Neuronal stem cell (in vitro differentiated cells): ENCODE measurements around the gene SAV1.

Experiments
- DNase-seq: peaks from one replicate; pipeline ENCODE4 v3.0.0-alpha.2; 2013; ENCODE audit warnings: low spot score
- H2AFZ ChIP-seq: one replicate; pipeline ENCODE4 v1.6.1; 2013; ENCODE audit warnings: mild to moderate bottlenecking, low read length, inconsistent platforms
- H2AK5ac ChIP-seq: 2 replicates; pipeline ENCODE4 v1.6.1; 2013; ENCODE audit warnings: low read depth, mild to moderate bottlenecking, inconsistent platforms, low read length, moderate library complexity, mixed read lengths
- H2BK120ac ChIP-seq: 2 replicates; pipeline ENCODE4 v1.6.1; 2013; ENCODE audit warnings: low read depth, mild to moderate bottlenecking, inconsistent platforms, low read length, moderate library complexity, mixed read lengths
- H2BK12ac ChIP-seq: one replicate; pipeline ENCODE4 v1.6.1; 2013; ENCODE audit warnings: low read length, inconsistent platforms
- H2BK15ac ChIP-seq: 2 replicates; pipeline ENCODE4 v1.6.1; 2013; ENCODE audit warnings: mild to moderate bottlenecking, low read length, inconsistent platforms, mixed read lengths
- H2BK5ac ChIP-seq: one replicate; pipeline ENCODE4 v1.6.1; 2013; ENCODE audit warnings: inconsistent platforms, mild to moderate bottlenecking, low read length, moderate library complexity
- H3K14ac ChIP-seq: one replicate; pipeline ENCODE4 v1.6.1; 2013; ENCODE audit warnings: low read length, inconsistent platforms
- H3K18ac ChIP-seq: 2 replicates; pipeline ENCODE4 v1.6.1; 2013; ENCODE audit warnings: low read length, inconsistent platforms
- H3K23ac ChIP-seq: 2 replicates; pipeline ENCODE4 v1.6.1; 2013; ENCODE audit warnings: low read depth, mild to moderate bottlenecking, mixed read lengths, low read length, inconsistent platforms; ENCODE audit not compliant: poor library complexity
- H3K27ac ChIP-seq: replicated peaks from 3 replicates; pipeline ENCODE4 v1.5.1; 2013; ENCODE audit warnings: low read length, inconsistent platforms
- H3K27me3 ChIP-seq, 3 experiments: 2 replicates each; pipeline ENCODE4 v1.6.1; 2013; ENCODE audit warnings: low read length in 3 of 3, mild to moderate bottlenecking in 2 of 3, inconsistent platforms in 1 of 3, low read depth in 1 of 3, mixed read lengths in 1 of 3, moderate library complexity in 1 of 3; ENCODE audit not compliant: control insufficient read depth in 3 of 3, insufficient read depth in 3 of 3
- H3K36me3 ChIP-seq, 2 donors: replicated peaks in 1 of 2; 2 replicates each; pipeline ENCODE4 v1.6.1; 2013; ENCODE audit warnings: low read length in 2 of 2; ENCODE audit not compliant: control insufficient read depth in 2 of 2, insufficient read depth in 2 of 2
- H3K4ac ChIP-seq: 2 replicates; pipeline ENCODE4 v1.6.1; 2013; ENCODE audit warnings: inconsistent platforms, mild to moderate bottlenecking, low read length, moderate library complexity
- H3K4me1 ChIP-seq, 2 donors: 1 replicate in 1 of 2; 2 replicates in 1 of 2; pipeline ENCODE4 v1.6.1; 2013; ENCODE audit warnings: low read length in 2 of 2, low read depth in 1 of 2; ENCODE audit not compliant: control insufficient read depth in 2 of 2, insufficient read depth in 1 of 2
- H3K4me2 ChIP-seq: one replicate; pipeline ENCODE4 v1.6.1; 2013; ENCODE audit warnings: mild to moderate bottlenecking, low read length, inconsistent platforms; ENCODE audit not compliant: insufficient read depth, poor library complexity, severe bottlenecking
- H3K4me3 ChIP-seq, 2 donors: 2 replicates each; pipeline ENCODE4 v1.5.1; 2013; ENCODE audit warnings: low read length in 2 of 2, mild to moderate bottlenecking in 2 of 2, inconsistent platforms in 1 of 2, moderate library complexity in 1 of 2
- H3K79me1 ChIP-seq: one replicate; pipeline ENCODE4 v1.6.1; 2013; ENCODE audit warnings: low read depth, mild to moderate bottlenecking, inconsistent platforms, low read length, moderate library complexity
- H3K9ac ChIP-seq: one replicate; pipeline ENCODE4 v1.6.1; 2013; ENCODE audit warnings: mild to moderate bottlenecking, low read depth, low read length, inconsistent platforms; ENCODE audit not compliant: poor library complexity
- H3K9me3 ChIP-seq, 2 donors: replicated peaks in 1 of 2; 2 replicates each; pipeline versions ENCODE3 to v1.6.1; 2013; ENCODE audit warnings: low read length in 2 of 2, mild to moderate bottlenecking in 2 of 2, inconsistent platforms in 1 of 2, low read depth in 1 of 2, mixed read lengths in 1 of 2, moderate library complexity in 1 of 2; ENCODE audit not compliant: control insufficient read depth in 2 of 2, insufficient read depth in 1 of 2
- H4K8ac ChIP-seq: one replicate; pipeline ENCODE4 v1.6.1; 2013; ENCODE audit warnings: low read depth, mild to moderate bottlenecking, inconsistent platforms, low read length, moderate library complexity
- H4K91ac ChIP-seq: one replicate; pipeline ENCODE4 v1.6.1; 2013; ENCODE audit warnings: low read length, low read depth, mild to moderate bottlenecking, inconsistent platforms; ENCODE audit not compliant: poor library complexity
- WGBS, 2 donors: extraction: QIAGEN DNeasy Blood & Tissue Kit; methylation state at CpG; one replicate each; pipeline ENCODE4 v1.1.7; 2013; ENCODE audit warnings: missing lambda C conversion rate in 2 of 2, mixed read lengths in 1 of 2; ENCODE audit not compliant: insufficient read length in 2 of 2, insufficient replicate concordance in 1 of 2; ENCODE audit errors: extremely low coverage in 2 of 2; 5-methylcytosine and 5-hydroxymethylcytosine counted together

The SAV1 gene

DNA sequence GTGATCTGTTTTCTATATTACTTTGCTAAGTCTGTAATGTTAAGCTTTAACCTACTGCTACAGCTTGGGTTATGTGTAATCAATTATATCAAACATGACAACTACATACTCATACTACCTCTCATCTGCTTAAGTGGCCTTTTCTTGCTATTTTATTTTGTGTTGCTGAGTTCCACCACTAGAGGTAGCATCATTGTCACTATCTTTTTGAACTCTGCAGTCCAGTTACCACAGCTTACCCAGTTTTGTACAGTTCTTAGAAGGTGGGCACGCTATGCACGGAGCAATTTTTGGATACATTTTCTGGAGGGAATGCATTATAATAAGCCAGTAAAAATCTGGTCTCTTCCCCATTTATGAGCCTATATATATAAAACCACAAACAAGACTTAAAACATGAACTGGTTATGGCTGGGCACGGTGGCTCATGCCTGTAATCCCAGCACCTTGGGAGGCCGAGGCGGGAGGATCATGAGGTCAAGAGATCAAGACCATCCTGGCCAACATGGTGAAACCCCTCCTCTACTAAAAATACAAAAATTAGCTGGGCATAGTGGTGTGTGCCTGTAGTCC, 48.5 kb downstream of the SAV1 start:
- H3K18ac ChIP-seq, result no peak overlapping the region
- H3K4me2 ChIP-seq, result no peak overlapping the region
- no peak overlapping the region for H4K8ac ChIP-seq
- no peak overlapping the region for H3K23ac ChIP-seq
- no peak overlapping the region for H2BK12ac ChIP-seq
- H2AK5ac ChIP-seq, result no peak overlapping the region
- H2BK120ac ChIP-seq, result no peak overlapping the region
- H3K14ac ChIP-seq, result no peak overlapping the region
- no peak for DNase-seq
- no peak overlapping the region for H2AFZ ChIP-seq
- no peak overlapping the region for H3K27ac ChIP-seq
- no peaks in the 10 kb centered on the region for H3K79me1 ChIP-seq
- no peaks in the 10 kb centered on the region for H3K4me1 ChIP-seq
- no peak overlapping the region for H2BK5ac ChIP-seq
- H3K4ac ChIP-seq, result no peak overlapping the region
- no peaks in the 10 kb centered on the region for H3K27me3 ChIP-seq
- no peak overlapping the region for H2BK15ac ChIP-seq
- H4K91ac ChIP-seq, result no peak overlapping the region
- no peak overlapping the region for H3K4me3 ChIP-seq
- H3K36me3 ChIP-seq, result peaks cover 0 to 49% of the 10 kb centered on the region in 2 donors
- no peak overlapping the region for H3K9ac ChIP-seq
- peaks cover 0 to 7% of the 10 kb centered on the region in 2 donors for H3K9me3 ChIP-seq
- WGBS, 2 donors, result no CpG with 5 or more reads among the region's 5 CpGs

DNA sequence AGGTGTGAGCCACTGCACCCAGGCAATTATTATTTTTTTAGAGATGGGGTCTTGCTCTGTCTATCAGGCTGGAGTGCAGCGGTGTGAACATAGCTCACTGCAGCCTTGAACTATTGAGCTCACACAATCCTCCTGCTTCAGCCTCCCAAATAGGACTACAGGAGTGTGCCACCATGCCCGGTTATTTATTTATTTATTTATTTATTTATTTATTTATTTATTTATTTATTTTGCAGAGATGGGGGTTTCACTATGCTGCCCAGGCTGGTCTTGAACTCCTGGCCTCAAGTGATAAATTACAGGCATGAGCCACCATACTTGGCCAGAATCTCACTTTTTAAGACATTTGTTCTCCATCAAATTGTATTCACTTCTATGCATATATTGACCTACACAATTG, 51.8 kb downstream of the SAV1 start:
- no peak overlapping the region for H3K9ac ChIP-seq
- no peak overlapping the region for H3K14ac ChIP-seq
- H2BK5ac ChIP-seq, result no peak overlapping the region
- H3K27me3 ChIP-seq, result no peaks in the 10 kb centered on the region
- H2BK12ac ChIP-seq, result no peak overlapping the region
- no peak overlapping the region for H2BK120ac ChIP-seq
- no peak overlapping the region for H3K23ac ChIP-seq
- H3K27ac ChIP-seq, result no peak overlapping the region
- no peak for DNase-seq
- H3K4me1 ChIP-seq, result no peaks in the 10 kb centered on the region
- no peak overlapping the region for H3K4me3 ChIP-seq
- no peaks in the 10 kb centered on the region for H3K79me1 ChIP-seq
- H3K4ac ChIP-seq, result no peak overlapping the region
- no peak overlapping the region for H2AFZ ChIP-seq
- no peak overlapping the region for H2BK15ac ChIP-seq
- no peak overlapping the region for H3K4me2 ChIP-seq
- WGBS, 2 donors, result no CpG with 5 or more reads among the region's 2 CpGs
- H4K91ac ChIP-seq, result no peak overlapping the region
- H4K8ac ChIP-seq, result no peak overlapping the region
- H3K18ac ChIP-seq, result no peak overlapping the region
- H3K9me3 ChIP-seq, result peaks cover 0 to 7% of the 10 kb centered on the region in 2 donors
- H3K36me3 ChIP-seq, result peaks cover 0 to 29% of the 10 kb centered on the region in 2 donors
- no peak overlapping the region for H2AK5ac ChIP-seq

DNA sequence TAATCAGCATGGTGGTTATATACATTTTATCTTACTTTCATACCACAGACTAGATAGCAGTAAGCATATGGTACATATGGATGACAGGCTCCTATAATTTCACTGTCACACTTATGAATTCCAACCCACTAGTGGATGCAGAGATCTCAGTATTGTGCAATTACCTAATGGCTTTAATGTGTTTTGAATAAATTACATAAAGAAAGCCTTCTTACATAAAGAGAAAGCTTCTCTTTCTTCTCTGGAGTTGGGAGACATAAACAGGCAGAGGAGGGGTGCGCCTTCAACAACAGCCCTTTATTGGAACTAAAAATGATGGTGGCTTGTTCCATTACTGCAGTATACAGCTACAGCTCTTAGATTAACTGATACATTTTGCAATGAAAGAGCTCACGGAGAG, 52.6 kb downstream of the SAV1 start:
- Histone ChIP-seq H3K9me3 (peaks cover 0 to 7% of the 10 kb centered on the region in 2 donors), H3K4me2 (no peak overlapping the region), H3K4me1 (no peaks in the 10 kb centered on the region), H3K18ac (no peak overlapping the region), H2BK12ac (no peak overlapping the region), H2AK5ac (no peak overlapping the region), H2BK5ac (no peak overlapping the region), H3K9ac (no peak overlapping the region), H4K91ac (no peak overlapping the region), H3K23ac (no peak overlapping the region), H3K27ac (no peak overlapping the region), H3K79me1 (no peaks in the 10 kb centered on the region), H3K27me3 (no peaks in the 10 kb centered on the region), H3K14ac (no peak overlapping the region), H2BK120ac (no peak overlapping the region), H3K4ac (no peak overlapping the region), H2AFZ (no peak overlapping the region), H2BK15ac (no peak overlapping the region), H3K36me3 (peaks cover 0 to 29% of the 10 kb centered on the region in 2 donors), H3K4me3 (no peak overlapping the region), H4K8ac (no peak overlapping the region)
- no CpG with 5 or more reads among the region's 2 CpGs for WGBS, 2 donors
- no peak for DNase-seq

DNA sequence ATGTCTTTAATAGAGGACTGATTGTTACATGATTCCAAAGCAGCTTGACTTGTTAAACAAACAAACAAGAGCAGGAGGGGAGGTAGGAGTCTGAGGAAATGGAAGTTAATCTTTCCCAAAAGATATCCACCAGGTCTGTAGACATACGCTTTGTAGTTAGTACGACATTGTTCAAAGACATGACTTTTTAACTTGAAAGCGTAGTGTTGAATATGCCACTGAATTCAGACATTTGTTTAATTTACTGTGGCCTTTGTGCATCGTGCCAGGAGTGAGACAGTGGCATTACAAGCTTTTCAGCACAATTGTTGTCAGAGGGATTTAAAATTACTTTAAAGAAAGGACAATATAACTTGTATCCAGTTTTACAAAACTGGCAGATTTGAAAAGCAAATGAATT, 53.0 kb downstream of the SAV1 start:
- H3K27me3 ChIP-seq, result no peaks in the 10 kb centered on the region
- H3K4me2 ChIP-seq, result no peak overlapping the region
- no peak overlapping the region for H3K27ac ChIP-seq
- H3K23ac ChIP-seq, result no peak overlapping the region
- no peak overlapping the region for H2BK15ac ChIP-seq
- H2BK12ac ChIP-seq, result no peak overlapping the region
- H3K36me3 ChIP-seq, result peaks cover 0 to 29% of the 10 kb centered on the region in 2 donors
- H3K79me1 ChIP-seq, result no peaks in the 10 kb centered on the region
- no peak overlapping the region for H3K14ac ChIP-seq
- H2AK5ac ChIP-seq, result no peak overlapping the region
- no peaks in the 10 kb centered on the region for H3K4me1 ChIP-seq
- H4K91ac ChIP-seq, result no peak overlapping the region
- DNase-seq, result no peak
- H3K9me3 ChIP-seq, result peaks cover 0 to 7% of the 10 kb centered on the region in 2 donors
- no peak overlapping the region for H4K8ac ChIP-seq
- no peak overlapping the region for H2BK120ac ChIP-seq
- WGBS, 2 donors, result no CpG with 5 or more reads among the region's 4 CpGs
- no peak overlapping the region for H2AFZ ChIP-seq
- H3K4me3 ChIP-seq, result no peak overlapping the region
- no peak overlapping the region for H3K9ac ChIP-seq
- H3K18ac ChIP-seq, result no peak overlapping the region
- no peak overlapping the region for H2BK5ac ChIP-seq
- no peak overlapping the region for H3K4ac ChIP-seq
